Central memory CD8-positive, alpha-beta T cell (primary cell): ENCODE measurements around the gene RNU6-9.
"Not testable (repeated sequence)": the region's sequence is repeated elsewhere in the genome, so short reads cannot be mapped to it uniquely, and the experiment has no call there.

ENCODE experiments used
- ATAC-seq: fragments of 150-1000 bp; cut with Tn5 transposase; replicated peaks from 2 replicates; pipeline ENCODE4 v1.10.0; 2022; ENCODE audit warnings: mild to moderate bottlenecking, moderate FRiP score, moderate number of reproducible peaks; ENCODE audit not compliant: poor library complexity, severe bottlenecking; ENCODE audit errors: extremely low read depth
- DNase-seq, 2 donors: peaks; one replicate each; pipeline ENCODE4 v3.0.0; 2021; ENCODE audit warnings: low spot score in 2 of 2
- H3K27ac Mint-ChIP-seq: one replicate; pipeline ENCODE4 v1.8.0; 2022; ENCODE audit warnings: low read depth, mild to moderate bottlenecking, moderate library complexity, mixed read lengths
- H3K27me3 Mint-ChIP-seq: one replicate; pipeline ENCODE4 v1.8.0; 2022; ENCODE audit warnings: mixed read lengths
- H3K36me3 Mint-ChIP-seq: one replicate; pipeline ENCODE4 v1.8.0; 2022; ENCODE audit warnings: mild to moderate bottlenecking, moderate library complexity, mixed read lengths; ENCODE audit not compliant: insufficient read depth
- H3K4me1 Mint-ChIP-seq: one replicate; pipeline ENCODE4 v1.8.0; 2022; ENCODE audit warnings: mixed read lengths
- H3K4me3 Mint-ChIP-seq: one replicate; pipeline ENCODE4 v1.8.0; 2022; ENCODE audit warnings: mild to moderate bottlenecking, moderate library complexity, mixed read lengths
- H3K9me3 Mint-ChIP-seq: one replicate; pipeline ENCODE4 v1.8.0; 2022; ENCODE audit warnings: mixed read lengths

RNU6-9 gene

DNA sequence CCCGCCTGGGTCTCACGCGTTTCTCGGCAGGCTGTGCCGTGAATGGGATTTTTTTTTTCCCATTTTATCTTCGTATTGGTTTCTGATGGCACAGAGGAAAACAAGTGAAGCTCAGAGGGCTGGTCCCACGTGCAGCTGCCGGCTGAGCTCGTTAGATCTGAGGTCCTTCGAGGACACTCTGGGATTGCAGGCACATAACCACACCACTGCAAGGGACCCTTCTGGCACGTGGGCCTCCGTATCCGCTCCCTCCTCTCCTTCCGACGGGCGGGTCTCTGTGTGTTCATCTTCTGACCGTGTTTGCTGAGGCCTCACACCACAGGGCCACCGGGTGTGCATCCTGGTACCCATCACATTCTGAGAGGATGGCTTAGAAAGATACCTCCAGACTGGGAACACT lies 17.2 kb upstream of the RNU6-9 start:
- Mint-ChIP-seq H3K27me3 (no peaks in the 10 kb centered on the region), H3K9me3 (no peaks in the 10 kb centered on the region), H3K4me1 (peaks cover 7% of the 10 kb centered on the region), H3K27ac (no peak overlapping the region), H3K4me3 (no peak overlapping the region), H3K36me3 (peaks cover 18% of the 10 kb centered on the region)
- ATAC-seq (no peak), DNase-seq (no peak)

DNA sequence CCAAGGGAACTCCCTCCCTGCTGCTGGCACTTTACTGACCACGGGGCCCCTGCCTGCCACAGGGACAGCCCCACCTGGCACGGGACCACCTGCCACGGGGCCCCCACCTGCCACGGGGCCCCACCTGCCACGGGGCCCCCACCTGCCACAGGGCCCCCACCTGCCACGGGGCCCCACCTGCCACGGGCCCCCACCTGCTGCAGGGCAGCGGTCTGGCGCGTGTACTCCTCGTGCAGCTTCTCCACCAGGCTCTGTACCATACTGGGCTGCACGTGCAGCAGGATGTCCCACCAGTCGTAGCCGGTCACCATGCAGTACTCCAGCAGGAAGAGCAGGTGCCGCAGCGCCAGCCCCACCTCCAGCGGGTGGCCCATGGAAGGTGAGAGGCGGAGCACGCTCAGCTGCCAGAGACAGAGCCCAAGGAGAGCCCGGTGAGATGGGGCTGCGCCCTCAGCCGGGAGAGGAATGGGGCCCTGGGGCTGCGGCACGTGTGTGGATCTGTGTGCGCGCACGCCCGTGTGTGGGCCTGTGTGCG lies 16.4 kb upstream of the RNU6-9 start:
- no peak for DNase-seq
- H3K4me3 Mint-ChIP-seq, result no peak overlapping the region
- no peaks in the 10 kb centered on the region for H3K27me3 Mint-ChIP-seq
- no peak overlapping the region for H3K27ac Mint-ChIP-seq
- no peak for ATAC-seq
- H3K9me3 Mint-ChIP-seq, result no peaks in the 10 kb centered on the region
- peaks cover 13% of the 10 kb centered on the region for H3K36me3 Mint-ChIP-seq
- peaks cover 7% of the 10 kb centered on the region for H3K4me1 Mint-ChIP-seq

DNA sequence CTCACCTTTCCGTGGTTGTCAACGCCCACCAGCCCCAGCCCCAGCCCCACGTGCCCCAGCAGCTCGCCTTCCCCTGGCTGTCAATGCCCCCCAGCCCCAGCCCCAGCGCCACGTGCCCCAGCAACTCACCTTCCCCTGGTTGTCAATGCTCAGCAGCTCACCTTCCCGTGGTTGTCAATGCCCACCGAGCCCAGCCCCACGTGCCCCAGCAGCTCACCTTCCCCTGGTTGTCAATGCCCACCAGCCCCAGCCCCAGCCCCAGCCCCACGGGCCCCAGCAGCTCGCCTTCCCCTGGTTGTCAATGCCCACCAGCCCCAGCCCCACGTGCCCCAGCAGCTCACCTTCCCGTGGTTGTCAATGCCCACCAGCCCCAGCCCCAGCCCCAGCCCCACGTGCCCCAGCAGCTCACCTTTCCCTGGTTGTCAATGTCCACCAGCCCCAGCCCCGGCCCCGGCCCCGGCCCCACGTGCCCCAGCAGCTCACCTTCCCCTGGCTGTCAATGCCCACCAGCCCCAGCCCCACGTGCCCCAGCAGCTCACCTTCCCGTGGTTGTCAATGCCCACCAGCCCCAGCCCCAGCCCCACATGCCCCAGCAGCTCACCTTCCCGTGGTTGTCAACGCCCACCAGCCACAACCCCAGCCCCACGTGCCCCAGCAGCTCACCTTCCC lies 15.2 kb upstream of the RNU6-9 start:
- not testable (repeated sequence) for DNase-seq, H3K27me3 Mint-ChIP-seq, H3K27ac Mint-ChIP-seq, H3K4me1 Mint-ChIP-seq, H3K4me3 Mint-ChIP-seq, H3K36me3 Mint-ChIP-seq, H3K9me3 Mint-ChIP-seq, ATAC-seq

DNA sequence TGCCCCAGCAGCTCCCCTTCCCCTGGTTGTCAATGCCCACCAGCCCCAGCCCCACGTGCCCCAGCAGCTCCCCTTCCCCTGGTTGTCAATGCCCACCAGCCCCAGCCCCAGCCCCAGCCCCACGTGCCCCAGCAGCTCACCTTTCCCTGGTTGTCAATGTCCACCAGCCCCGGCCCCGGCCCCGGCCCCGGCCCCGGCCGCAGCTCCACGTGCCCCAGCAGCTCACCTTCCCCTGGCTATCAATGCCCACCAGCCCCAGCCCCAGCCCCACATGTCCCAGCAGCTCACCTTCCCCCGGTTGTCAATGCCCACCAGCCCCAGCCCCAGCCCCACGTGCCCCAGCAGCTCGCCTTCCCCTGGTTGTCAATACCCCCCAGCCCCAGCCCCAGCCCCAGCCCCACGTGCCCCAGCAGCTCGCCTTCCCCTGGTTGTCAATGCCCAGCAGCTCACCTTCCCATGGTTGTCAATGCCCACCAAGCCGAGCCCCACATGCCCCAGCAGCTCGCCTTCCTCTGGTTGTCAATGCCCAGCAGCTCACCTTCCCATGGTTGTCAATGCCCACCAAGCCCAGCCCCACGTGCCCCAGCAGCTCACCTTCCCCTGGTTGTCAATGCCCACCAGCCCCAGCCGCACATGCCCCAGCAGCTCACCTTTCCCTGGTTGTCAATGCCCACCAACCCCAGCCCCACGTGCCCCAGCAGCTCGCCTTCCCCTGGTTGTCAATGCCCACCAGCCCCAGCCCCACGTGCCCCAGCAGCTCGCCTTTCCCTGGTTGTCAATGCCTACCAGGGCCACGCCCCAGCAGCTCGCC lies 14.3 kb upstream of the RNU6-9 start:
- H3K36me3 Mint-ChIP-seq, H3K4me1 Mint-ChIP-seq, ATAC-seq, H3K4me3 Mint-ChIP-seq, DNase-seq, H3K9me3 Mint-ChIP-seq, H3K27me3 Mint-ChIP-seq, H3K27ac Mint-ChIP-seq: not testable (repeated sequence)

DNA sequence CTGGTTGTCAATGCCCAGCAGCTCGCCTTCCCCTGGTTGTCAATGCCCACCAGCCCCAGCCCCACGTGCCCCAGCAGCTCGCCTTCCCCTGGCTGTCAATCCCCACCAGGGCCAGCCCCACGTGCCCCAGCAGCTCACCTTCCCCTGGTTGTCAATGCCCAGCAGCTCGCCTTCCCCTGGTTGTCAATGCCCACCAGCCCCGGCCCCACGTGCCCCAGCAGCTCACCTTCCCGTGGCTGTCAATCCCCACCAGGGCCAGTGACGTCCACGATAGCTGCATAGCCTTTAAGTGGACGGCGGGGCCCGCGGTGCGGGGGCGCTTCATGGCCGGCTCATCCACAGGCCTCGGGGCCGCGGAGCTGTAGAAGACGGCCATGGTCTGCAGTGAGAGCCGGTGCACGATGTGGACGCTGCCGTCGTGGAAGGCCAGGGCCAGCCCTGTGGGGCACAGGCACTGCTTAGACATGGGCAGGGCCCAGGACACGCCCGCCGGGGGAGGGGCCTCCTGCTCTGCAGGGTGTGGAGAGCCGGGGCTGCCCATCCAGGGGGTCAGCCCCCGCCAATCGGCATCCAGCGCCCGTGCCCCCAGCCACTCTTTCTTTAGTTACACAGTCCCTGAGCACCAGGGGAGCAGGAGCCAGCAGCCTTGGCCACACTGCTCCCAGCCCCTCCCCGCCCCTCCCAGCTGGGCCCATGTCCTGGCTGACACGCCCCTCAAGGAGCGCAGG lies 13.4 kb upstream of the RNU6-9 start:
- Mint-ChIP-seq H3K4me1 (no peaks in the 10 kb centered on the region), H3K27ac (no peak overlapping the region), H3K36me3 (peaks cover 8% of the 10 kb centered on the region), H3K27me3 (no peaks in the 10 kb centered on the region), H3K4me3 (no peak overlapping the region), H3K9me3 (no peaks in the 10 kb centered on the region)
- DNase-seq (no peak), ATAC-seq (no peak)

DNA sequence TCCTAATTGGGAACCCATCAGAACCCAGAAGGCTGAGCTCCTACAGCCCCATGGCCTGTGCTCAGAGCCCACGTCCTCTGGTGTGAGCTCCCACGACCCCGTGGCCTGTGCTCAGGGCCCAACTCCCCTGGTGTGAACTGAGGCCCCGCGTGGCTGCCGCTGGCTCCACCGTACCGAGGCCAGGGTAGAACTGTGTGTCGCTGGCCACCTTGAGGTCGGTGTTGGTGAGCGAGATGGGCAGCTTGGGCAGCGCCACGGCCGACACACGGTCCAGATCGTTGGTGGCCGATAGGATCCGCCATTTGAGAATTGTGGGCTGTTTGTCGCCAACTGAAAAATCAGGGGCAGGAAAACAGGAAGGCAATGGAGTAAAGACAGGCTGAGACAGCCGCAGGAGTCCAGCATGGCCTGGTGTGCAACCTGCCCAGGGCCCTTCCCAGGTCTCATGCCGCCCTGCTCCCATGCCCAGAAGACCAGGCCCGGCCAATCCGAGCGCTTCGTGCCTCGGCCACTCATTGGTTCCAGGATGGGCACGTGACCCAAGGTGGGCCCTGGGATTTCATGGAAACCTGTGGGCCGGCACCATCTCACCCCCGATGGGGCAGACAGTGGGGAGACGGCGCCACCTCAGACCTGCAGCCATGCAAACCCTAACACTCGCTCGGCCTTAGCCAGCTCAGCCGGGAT lies 11.8 kb upstream of the RNU6-9 start:
- H3K4me3 Mint-ChIP-seq, result no peak overlapping the region
- no peaks in the 10 kb centered on the region for H3K9me3 Mint-ChIP-seq
- ATAC-seq, result no peak
- H3K27ac Mint-ChIP-seq, result no peak overlapping the region
- no peak for DNase-seq
- H3K4me1 Mint-ChIP-seq, result no peaks in the 10 kb centered on the region
- H3K27me3 Mint-ChIP-seq, result no peaks in the 10 kb centered on the region
- H3K36me3 Mint-ChIP-seq, result peaks cover 12% of the 10 kb centered on the region

DNA sequence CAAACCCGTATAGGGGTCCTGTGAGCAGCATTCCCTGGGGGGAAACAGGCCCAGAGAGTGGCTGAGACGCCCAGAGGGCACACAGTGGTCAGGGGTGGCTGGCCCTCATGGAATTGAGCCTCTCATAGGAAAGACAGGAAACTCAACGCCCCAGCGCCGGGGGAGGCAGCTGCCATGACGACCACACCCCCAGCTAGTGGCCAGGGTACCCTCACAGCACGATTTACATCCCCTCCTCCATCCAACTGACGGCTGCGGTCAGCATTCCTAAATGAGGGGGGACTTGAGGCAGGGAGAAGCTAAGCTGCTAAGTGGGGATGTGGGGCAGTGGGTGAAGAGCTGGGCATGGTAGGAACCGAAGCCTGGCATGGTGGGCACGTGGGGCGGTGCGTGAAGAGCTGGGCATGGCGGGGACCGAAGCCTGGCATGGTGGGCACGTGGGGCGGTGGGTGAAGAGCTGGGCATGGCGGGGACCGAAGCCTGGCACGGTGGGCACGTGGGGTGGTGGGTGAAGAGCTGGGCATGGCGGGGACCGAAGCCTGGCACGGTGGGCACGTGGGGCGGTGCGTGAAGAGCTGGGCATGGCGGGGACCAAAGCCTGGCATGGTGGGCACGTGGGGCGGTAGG lies 10.3 kb upstream of the RNU6-9 start:
- H3K27me3 Mint-ChIP-seq, result no peaks in the 10 kb centered on the region
- ATAC-seq, result no peak

DNA sequence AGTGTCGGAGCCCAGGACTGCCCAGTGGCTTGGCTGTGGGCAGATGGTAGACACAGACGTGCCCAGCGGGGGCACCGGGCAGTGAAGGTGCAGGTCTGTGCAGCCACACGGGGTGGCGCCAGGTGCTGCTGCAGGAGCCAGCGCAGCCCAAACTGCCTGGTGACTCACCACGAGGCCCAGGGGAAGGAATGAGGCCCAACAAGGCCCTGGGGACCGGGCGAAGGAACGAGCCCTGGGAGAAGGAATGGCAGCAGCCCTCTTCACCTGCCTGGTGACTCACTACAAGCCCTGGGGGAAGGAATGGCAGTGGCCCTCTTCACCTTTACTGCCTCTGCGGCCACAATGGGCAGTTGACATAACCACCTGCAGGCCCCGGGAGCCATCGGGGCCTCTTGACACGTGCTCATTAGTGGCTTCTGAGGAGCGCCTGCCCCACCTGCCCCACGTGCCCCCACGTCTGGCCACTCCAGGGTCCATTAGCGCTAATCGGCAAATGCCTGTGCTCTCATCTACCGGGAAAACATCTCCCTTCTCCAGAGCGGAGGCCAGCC lies 9.5 kb upstream of the RNU6-9 start:
- no peaks in the 10 kb centered on the region for H3K27me3 Mint-ChIP-seq
- H3K9me3 Mint-ChIP-seq, result no peaks in the 10 kb centered on the region
- no peak for DNase-seq
- no peak overlapping the region for H3K27ac Mint-ChIP-seq
- ATAC-seq, result no peak
- no peaks in the 10 kb centered on the region for H3K4me1 Mint-ChIP-seq
- H3K36me3 Mint-ChIP-seq, result peaks cover 16% of the 10 kb centered on the region
- no peak overlapping the region for H3K4me3 Mint-ChIP-seq

More for the DNA sequence above, 10.3 kb upstream of the RNU6-9 start:
- Mint-ChIP-seq H3K9me3 (no peaks in the 10 kb centered on the region), H3K4me3 (no peak overlapping the region), H3K4me1 (no peaks in the 10 kb centered on the region), H3K27ac (no peak overlapping the region), H3K36me3 (peaks cover 16% of the 10 kb centered on the region)
- DNase-seq, result no peak

DNA sequence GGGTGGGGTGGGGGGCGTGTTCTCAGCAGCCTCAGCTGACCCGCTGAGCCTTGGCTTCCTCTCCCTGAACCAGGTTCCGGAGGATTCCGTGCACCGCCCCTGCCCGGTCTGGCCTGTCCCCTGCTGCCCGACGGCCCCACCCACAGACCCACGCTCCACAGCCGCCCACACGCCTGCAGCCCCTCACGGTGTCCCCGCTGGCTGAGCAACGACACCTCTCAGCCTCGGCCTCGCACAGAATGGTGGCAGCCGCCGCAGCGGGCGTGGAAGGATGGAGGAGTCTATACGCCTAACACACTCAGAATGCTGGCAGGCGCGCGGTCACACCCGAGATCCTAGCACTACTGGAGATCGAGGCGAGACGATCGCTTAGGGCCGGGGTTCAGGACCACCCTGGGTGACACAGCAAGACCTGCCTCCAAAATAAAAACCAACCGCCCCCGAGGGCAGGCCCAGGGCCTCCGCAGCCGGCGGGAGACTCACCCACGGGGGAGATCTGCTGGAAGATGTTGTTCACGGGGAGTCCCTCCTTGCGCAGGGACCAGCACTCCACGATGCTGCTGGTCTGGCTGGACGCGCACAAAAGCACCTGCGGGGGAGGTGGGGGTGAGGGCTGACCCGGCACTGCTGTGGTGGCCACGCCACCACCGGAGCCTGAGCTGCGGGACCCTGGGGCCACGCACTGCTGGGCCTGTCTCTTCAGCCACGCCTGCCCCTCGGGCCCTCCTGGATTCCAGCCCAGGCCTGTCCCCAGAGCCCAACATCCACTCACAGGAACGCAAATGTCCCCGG lies 8.7 kb upstream of the RNU6-9 start:
- Mint-ChIP-seq H3K4me1 (no peaks in the 10 kb centered on the region), H3K4me3 (no peak overlapping the region), H3K9me3 (no peaks in the 10 kb centered on the region), H3K27ac (no peak overlapping the region), H3K36me3 (peaks cover 17% of the 10 kb centered on the region), H3K27me3 (no peaks in the 10 kb centered on the region)
- ATAC-seq, result no peak
- no peak for DNase-seq

DNA sequence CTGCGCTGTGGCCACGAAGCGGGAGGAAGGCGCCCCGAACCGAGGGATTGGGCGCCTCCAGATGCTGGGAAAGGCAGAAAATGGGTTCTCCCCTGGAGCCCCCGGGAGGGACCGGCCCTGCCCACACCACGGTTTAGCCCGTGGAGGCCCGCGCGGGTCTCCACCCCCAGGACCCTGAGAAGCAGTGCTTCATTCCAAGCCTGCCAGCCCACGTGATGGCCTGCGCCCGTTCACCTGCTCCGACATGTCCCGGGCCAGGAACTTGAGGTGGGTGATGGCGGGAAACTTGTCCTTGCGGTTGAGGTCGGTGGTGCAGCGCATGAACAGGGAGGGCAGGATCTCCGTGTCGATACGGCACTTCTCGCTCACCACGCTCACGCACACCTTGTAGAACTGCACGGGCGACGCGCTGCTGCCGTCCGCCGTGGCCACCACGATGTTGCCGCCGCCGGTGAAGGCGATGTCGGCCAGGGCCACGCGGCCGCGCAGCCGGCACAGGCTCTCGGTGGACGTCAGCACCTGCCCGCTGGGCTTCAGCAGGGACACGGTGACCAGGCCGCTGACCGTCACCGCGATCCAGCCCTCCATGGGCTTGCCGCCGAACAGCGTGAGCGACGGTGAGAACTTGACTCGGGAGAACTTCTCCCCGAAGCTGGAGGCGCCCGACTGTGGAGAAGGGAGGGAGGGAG lies 7.6 kb upstream of the RNU6-9 start:
- Mint-ChIP-seq H3K9me3 (no peaks in the 10 kb centered on the region), H3K4me1 (no peaks in the 10 kb centered on the region), H3K27ac (no peak overlapping the region), H3K36me3 (peaks cover 19% of the 10 kb centered on the region), H3K4me3 (no peak overlapping the region), H3K27me3 (no peaks in the 10 kb centered on the region)
- ATAC-seq, result no peak
- DNase-seq, result no peak

DNA sequence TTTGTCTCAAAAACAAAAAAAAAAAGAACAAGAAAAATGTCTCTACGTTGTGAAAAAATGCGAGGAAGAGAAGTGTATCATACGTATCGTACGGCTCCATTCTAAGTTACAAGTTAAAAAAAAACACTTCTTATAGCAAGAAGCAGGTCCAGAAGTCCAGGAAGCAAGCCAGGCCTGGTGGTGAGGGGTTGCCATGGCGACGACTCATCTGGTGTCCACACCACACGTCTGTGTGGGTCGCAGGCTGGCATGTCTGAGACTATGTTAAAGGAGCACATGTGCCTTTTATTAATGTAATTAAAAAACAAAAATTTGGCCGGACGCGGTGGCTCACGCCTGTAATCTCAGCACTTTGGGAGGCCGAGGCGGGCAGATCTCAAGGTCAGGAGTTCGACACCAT lies 6.2 kb upstream of the RNU6-9 start:
- no peak overlapping the region for H3K4me3 Mint-ChIP-seq
- peaks cover 7% of the 10 kb centered on the region for H3K4me1 Mint-ChIP-seq
- ATAC-seq, result no peak
- DNase-seq, result no peak
- no peaks in the 10 kb centered on the region for H3K27me3 Mint-ChIP-seq
- no peak overlapping the region for H3K27ac Mint-ChIP-seq
- no peaks in the 10 kb centered on the region for H3K9me3 Mint-ChIP-seq
- H3K36me3 Mint-ChIP-seq, result peaks cover 15% of the 10 kb centered on the region
